ENCODE results near the gene SELP.
A peak's percentile ranks its signal among the peaks of the same experiment; 100 is the strongest.

SELP gene

DNA sequence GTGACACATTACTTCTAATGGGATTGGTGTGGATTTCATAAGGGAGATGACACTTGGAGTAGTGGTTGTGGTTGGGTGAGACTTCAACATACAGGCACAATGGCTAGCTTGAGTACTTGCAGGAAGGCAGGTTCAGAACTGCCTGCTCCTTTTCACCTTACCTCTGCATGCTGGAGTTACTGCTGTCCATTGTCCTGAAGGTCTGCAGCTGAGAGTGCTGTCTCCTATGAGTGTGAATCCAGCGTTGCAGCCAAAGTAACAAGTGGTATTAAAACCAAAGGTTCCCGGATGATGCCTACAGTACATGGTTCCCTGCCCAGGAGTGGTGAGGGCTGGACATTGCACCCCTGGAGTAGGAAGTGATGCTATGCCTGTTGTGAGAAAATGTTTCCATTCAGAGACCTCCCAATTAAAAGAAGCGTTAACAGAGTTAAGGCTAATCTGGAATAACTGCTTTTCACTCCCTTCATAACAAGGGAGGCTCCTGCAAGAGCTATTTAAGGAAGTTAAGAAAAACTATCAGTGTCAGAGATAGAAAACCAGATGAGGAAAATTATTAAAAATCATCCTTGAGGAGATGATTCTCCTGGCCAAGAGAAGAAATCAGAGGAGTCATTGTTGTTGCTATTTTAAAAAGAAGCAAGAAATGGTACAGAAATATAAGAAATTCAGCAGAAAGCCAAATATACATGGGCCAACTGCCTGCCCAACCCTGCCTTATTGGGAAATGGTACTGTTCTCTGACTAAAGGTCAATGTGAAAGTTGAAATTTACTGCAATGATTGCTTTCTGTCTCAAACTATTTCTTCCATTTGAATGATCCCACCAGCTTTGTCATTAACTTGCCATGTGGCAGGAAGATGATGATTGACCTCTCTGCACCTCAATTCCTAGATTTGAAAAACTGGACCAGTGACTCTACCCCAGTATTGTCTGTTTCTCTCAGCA, 33.9 kb downstream of the SELP start:
- no peak for DNase-seq (ENCODE audit: extremely low read depth, low read depth)
- TF ChIP-seq, protein P1, sequence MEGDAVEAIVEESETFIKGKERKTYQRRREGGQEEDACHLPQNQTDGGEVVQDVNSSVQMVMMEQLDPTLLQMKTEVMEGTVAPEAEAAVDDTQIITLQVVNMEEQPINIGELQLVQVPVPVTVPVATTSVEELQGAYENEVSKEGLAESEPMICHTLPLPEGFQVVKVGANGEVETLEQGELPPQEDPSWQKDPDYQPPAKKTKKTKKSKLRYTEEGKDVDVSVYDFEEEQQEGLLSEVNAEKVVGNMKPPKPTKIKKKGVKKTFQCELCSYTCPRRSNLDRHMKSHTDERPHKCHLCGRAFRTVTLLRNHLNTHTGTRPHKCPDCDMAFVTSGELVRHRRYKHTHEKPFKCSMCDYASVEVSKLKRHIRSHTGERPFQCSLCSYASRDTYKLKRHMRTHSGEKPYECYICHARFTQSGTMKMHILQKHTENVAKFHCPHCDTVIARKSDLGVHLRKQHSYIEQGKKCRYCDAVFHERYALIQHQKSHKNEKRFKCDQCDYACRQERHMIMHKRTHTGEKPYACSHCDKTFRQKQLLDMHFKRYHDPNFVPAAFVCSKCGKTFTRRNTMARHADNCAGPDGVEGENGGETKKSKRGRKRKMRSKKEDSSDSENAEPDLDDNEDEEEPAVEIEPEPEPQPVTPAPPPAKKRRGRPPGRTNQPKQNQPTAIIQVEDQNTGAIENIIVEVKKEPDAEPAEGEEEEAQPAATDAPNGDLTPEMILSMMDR (IDR thresholded peaks at IDR 0.05; ENCODE audit: low read depth, low read length), result no peak

DNA sequence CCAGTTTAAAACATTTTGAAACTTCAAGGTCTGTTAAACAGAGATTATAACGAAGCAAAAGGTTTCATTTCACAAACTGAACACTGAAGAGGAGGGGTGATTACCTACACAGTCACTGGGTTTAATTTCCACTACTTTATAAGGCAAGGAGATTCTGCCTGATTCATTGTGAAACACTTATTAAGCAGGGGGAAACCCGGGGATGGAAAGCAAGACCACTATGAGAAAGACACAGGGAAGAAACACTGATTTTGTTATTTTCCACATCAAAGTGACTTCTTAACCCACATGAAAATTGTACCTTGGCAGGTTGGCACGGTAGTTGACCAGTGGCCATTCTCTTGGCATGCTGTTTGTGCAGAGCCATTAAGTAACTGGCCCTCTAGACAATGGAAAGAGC, 35.5 kb downstream of the SELP start:
- TF ChIP-seq, protein P1 (IDR thresholded peaks at IDR 0.05; ENCODE audit: low read depth, low read length), result no peak
- no peak for DNase-seq (ENCODE audit: extremely low read depth, low read depth)

DNA sequence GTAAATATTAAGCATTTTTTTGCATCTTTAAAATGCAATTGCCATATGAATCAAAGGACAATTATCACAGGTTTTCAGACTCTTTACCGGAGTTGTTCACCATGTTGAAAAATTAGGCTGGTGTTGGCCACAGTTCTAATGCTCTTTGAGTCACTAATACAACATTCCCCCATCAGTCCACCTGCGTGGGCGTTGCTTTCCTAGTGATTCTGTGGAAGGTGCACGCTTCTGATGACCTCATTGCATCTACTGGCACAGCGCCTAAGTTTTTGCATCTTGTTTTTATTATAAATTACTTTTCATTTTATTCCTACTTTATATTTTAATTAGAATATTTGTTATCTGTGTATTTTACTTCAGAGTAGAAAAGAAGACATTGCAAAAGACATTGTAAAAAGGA, 39.0 kb downstream of the SELP start:
- TF ChIP-seq, protein P1 (IDR thresholded peaks at IDR 0.05; ENCODE audit: low read depth, low read length), result no peak
- DNase-seq (ENCODE audit: extremely low read depth, low read depth), result no peak

DNA sequence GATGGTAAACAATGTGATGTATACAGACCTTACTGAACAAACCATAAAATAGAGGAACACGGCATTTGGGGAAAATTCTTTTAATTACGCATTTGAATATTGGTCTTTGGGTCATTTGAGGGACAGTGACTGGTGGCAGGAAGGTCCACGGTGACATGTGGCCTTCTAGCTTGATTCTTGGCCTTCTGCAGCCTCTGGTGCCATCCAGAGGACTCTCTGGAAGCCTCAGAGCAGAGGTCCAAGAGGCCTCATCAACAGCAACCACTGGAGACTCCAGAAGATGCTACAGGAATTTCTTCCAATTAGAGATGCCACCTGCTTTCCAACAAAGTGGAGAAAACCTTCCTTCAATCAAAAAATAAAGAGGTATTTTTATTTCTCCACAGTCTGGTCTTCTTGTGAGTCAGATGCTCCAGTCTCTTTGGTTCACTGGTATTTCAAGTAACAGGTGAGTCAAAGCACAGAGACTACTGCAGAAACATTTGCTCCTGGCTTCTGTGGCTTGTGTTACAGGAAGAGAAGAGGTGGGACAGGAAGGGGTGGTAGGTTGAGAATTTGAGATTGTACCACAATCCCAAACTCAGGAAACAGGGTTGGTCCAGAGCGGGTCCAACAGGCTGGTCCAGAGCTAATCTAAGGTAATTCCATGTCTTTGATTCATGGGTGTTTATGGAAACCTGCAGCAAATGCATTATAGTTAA, 41.0 kb downstream of the SELP start:
- no peak for DNase-seq (ENCODE audit: extremely low read depth, low read depth)

DNA sequence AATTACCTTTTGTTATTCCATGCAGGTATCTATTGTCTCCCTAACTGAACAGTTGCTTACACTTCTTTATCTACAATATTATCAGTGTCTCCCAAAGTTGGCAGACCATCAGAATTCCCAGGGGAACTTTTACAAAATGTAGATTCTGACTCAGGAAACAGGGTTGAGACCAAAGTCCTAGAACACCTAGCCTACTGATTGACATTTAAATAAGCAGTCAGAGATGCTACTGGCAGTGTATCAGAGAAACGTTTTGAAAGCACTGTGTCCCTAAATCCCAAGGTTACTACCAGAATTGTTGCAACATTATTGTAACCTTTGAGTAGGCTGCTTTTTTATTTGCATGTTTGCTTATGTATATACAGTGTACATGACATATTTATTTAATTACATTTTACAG, 41.8 kb downstream of the SELP start:
- TF ChIP-seq, protein P1 (IDR thresholded peaks at IDR 0.05; ENCODE audit: low read depth, low read length), result no peak
- no peak for DNase-seq (ENCODE audit: extremely low read depth, low read depth)

More for the DNA sequence above, 41.0 kb downstream of the SELP start:
- TF ChIP-seq, protein P1 (IDR thresholded peaks at IDR 0.05; ENCODE audit: low read depth, low read length), result no peak

DNA sequence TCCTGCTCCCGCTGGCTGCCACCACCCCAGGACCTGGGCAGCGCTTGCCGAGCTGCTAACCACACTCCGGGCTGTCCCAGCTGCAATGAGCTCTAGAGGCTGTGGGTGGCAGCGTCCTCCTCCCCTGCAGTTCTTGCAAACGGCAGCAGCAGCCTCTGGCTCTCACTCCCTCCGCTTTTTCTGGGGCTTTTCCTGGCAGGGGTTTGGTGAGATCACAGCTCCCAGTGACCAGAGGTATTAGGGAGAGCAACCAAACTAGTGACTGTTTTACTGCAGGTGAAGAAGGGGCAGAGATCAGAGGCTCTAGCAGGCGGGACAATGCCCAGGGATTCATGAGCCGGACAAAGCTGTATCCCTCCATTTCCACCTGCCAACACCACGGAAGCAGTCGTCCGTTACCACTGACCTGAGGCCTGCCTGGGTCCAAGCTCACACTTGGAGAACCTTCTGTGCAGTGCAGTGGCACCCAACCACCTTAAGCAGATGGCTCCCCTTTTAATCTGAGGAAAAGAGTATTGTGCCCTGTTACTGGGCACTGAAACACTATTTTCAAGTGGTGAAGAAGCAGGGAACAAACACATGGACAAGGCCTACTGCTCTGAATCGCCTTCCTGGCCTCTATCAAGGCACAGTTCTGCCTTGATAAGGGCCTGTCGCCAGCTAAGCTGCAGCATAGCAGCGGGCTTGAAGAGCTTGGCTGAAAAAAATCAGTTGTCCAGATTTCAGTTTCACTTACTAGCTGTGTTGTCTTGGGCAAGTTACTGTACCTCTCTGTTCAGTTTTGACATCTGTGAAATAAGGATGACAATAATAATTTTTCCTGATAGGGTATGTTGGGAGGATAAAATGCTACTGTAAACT, 43.3 kb downstream of the SELP start, which contains the start of gene F5:
F5 (minus strand) TSS at position 87 of the 861 bp plus-strand sequence. CDS start 95 bp downstream, outside the sequence.
- TF ChIP-seq, protein P1 (IDR thresholded peaks at IDR 0.05; ENCODE audit: low read depth, low read length), result peak; percentile 49

More for the DNA sequence above, 43.3 kb downstream of the SELP start, which contains the start of gene F5:
- DNase-seq (ENCODE audit: extremely low read depth, low read depth), result no peak

Data from AG09319 (cell line).